Mammary epithelial cell (primary cell): Measurements from ENCODE around the gene ACVR1B.

Source experiments
- CTCF ChIP-seq, 2 donors: IDR thresholded peaks in 1 of 2; conservative IDR thresholded peaks in 1 of 2; 2 replicates each; pipeline ENCODE4 v1.5.1; 2011 to 2012; ENCODE audit warnings: inconsistent platforms in 2 of 2, low read length in 2 of 2, mild to moderate bottlenecking in 2 of 2, control low read depth in 1 of 2, low read depth in 1 of 2; ENCODE audit not compliant: insufficient read depth in 1 of 2; ENCODE audit errors: extremely low read depth in 1 of 2
- EZH2 ChIP-seq: IDR thresholded peaks from 2 replicates; pipeline ENCODE4 v1.6.1; 2012; ENCODE audit warnings: low read length, inconsistent platforms, borderline replicate concordance

GRCh38 chr12:51942056-51942455 lies 9.4 kb upstream of the ACVR1B start:
- TF ChIP-seq CTCF (conservative IDR thresholded peaks at IDR 0.05 in 1 of 2, IDR thresholded peaks at IDR 0.05 in 1 of 2; ENCODE audit: extremely low read depth in 1 of 2, insufficient read depth in 1 of 2, low read depth in 1 of 2, low read length in 2 of 2) (no peak), EZH2 (no peak)
